Upper lobe of left lung (tissue), 4 donors: ENCODE data around the gene TMCO4.

ENCODE experiments used
- CTCF ChIP-seq, 6 experiments: fragments of 450-650 bp in 4 of 6; fragments of 200-600 bp in 2 of 6; sonication (generic) in 2 of 6; IDR thresholded peaks; one replicate each; pipeline ENCODE4 v1.5.1; 2016 to 2019; ENCODE audit warnings: antibody characterized with exemption in 6 of 6
- POLR2A ChIP-seq, 4 donors: fragments of 450-650 bp; IDR thresholded peaks; one replicate each; pipeline ENCODE4 v1.5.1; 2016 to 2017; ENCODE audit warnings: antibody characterized with exemption in 4 of 4, mild to moderate bottlenecking in 2 of 4
- POLR2AphosphoS5 ChIP-seq, 2 donors: sonication (generic); formaldehyde crosslinking; IDR thresholded peaks; one replicate each; pipeline ENCODE4 v1.5.1; 2017; ENCODE audit warnings: antibody characterized with exemption in 2 of 2

GRCh38 chr1:19644395-19644680 is 155.4 kb downstream of the TMCO4 start:
- no peak for TF ChIP-seq CTCF (IDR thresholded peaks at IDR 0.05)
- no peak for TF ChIP-seq POLR2A (IDR thresholded peaks at IDR 0.05)
- no peak for TF ChIP-seq POLR2AphosphoS5 (IDR thresholded peaks at IDR 0.05)
